ENCODE results near the gene LLGL1. TPM values are rescaled to one million over a fixed set of nuclear protein-coding genes. Genes with fewer than 3 reads are reported as not detected.
A peak's percentile ranks its signal among the peaks of the same experiment; 100 is the strongest.

LLGL1 gene
- total and polyA plus RNA-seq, 2 donors (not counting 1 experiment from before 2014, with no cell fraction given): 15.1 to 32.2 TPM

DNA sequence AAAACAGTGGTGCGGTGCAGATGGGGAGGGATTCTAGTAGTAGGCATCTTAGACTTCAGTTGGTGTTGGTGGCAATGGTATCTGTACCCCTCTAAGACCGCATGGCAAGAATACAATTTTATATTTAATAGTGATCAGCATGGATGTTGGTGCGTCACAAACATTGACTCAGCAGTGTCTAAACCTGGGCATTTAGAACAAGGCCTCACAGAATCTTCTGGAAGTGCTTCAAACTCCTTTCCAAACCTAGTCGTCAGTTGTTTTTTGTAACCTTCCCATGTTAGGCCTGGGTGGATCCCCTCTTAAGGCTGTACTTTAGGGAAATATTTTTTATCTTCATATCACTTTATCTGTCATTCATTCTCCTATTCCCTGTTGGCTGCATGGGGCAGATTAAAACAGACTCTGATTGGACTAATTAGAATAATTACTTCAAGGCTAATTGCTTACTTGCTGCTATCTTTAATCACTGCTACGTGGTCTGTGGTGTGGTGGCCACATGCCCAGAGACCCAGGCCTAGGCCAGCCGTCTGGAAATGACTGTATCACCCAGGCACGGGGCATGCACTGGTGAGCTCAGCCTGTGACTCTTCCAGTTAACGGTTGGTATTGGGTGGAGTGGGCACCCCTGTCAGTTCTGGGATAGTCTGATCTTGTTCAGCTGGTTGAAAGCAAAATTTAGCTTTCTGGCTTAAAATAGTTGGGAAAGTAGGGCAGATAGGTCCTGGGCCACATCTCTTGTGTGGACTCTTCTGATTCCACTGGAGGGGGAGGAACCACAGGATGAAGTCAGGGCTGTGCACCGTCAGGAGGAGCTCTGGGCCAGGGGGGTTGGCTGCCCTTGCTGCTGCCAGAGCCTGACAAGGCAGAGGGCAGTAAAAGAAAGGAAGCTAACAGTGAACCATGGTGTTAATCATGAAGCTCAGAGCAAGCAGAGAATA is 37.3 kb upstream of the LLGL1 start:
- H3K27me3 ChIP-seq (ENCODE audit: control insufficient read depth, insufficient read depth, low read length): no peaks in the 10 kb centered on the region
- peak overlapping the region; percentile 100 for H3K4me2 ChIP-seq (ENCODE audit: extremely low read depth, insufficient read depth, low read length)
- H3K27ac ChIP-seq (ENCODE audit: insufficient read depth, low read length): peak overlapping the region; percentile 97
- H3K79me2 ChIP-seq (ENCODE audit: control insufficient read depth, insufficient read depth, low read length): peaks cover 89% of the 10 kb centered on the region
- TF ChIP-seq EZH2 (IDR thresholded peaks at IDR 0.05; ENCODE audit: low read length, missing control alignments) (no peak), CTCF (conservative IDR thresholded peaks at IDR 0.05 in 1 of 2, IDR thresholded peaks at IDR 0.05 in 1 of 2; ENCODE audit: low read depth in 1 of 2, low read length in 2 of 2) (no peak)
- no peaks in the 10 kb centered on the region for H3K9me3 ChIP-seq (ENCODE audit: control insufficient read depth, insufficient read depth, low read depth, low read length)
- H3K9ac ChIP-seq (ENCODE audit: insufficient read depth, low read length): no peak overlapping the region
- DNase-seq (ENCODE audit: low read depth in 2 of 2): peak; percentile 12 to 69
- no peak overlapping the region for H2AFZ ChIP-seq (ENCODE audit: low read length)
- peaks cover 4% of the 10 kb centered on the region for H3K36me3 ChIP-seq (ENCODE audit: control insufficient read depth, insufficient read depth, low read length)
- peaks cover 18% of the 10 kb centered on the region for H3K4me1 ChIP-seq (ENCODE audit: control insufficient read depth, extremely low read depth, insufficient read depth, low read length)
- peaks cover 2% of the 10 kb centered on the region for H4K20me1 ChIP-seq (ENCODE audit: control insufficient read depth, extremely low read depth, insufficient read depth, low read length)
- peak overlapping the region; percentile 59 to 87 (median 79) for H3K4me3 ChIP-seq (replicated peaks in 1 of 4; ENCODE audit: control extremely low read depth in 1 of 4, insufficient read depth in 1 of 4, low read depth in 3 of 4, low read length in 4 of 4)

- Histone ChIP-seq H3K27me3 (ENCODE audit: control insufficient read depth, insufficient read depth, low read length) (no peaks in the 10 kb centered on the region), H3K4me3 (replicated peaks in 1 of 4; ENCODE audit: control extremely low read depth in 1 of 4, insufficient read depth in 1 of 4, low read depth in 3 of 4, low read length in 4 of 4) (no peak overlapping the region), H4K20me1 (ENCODE audit: control insufficient read depth, extremely low read depth, insufficient read depth, low read length) (no peaks in the 10 kb centered on the region), H3K79me2 (ENCODE audit: control insufficient read depth, insufficient read depth, low read length) (peaks cover 89% of the 10 kb centered on the region), H3K4me2 (ENCODE audit: extremely low read depth, insufficient read depth, low read length) (no peak overlapping the region), H3K27ac (ENCODE audit: insufficient read depth, low read length) (no peak overlapping the region), H2AFZ (ENCODE audit: low read length) (no peak overlapping the region), H3K9me3 (ENCODE audit: control insufficient read depth, insufficient read depth, low read depth, low read length) (no peaks in the 10 kb centered on the region), H3K4me1 (ENCODE audit: control insufficient read depth, extremely low read depth, insufficient read depth, low read length) (peaks cover 16% of the 10 kb centered on the region), H3K9ac (ENCODE audit: insufficient read depth, low read length) (no peak overlapping the region), H3K36me3 (ENCODE audit: control insufficient read depth, insufficient read depth, low read length) (peaks cover 10% of the 10 kb centered on the region)
- DNase-seq (ENCODE audit: low read depth in 2 of 2): no peak
- TF ChIP-seq CTCF (conservative IDR thresholded peaks at IDR 0.05 in 1 of 2, IDR thresholded peaks at IDR 0.05 in 1 of 2; ENCODE audit: low read depth in 1 of 2, low read length in 2 of 2) (no peak), EZH2 (IDR thresholded peaks at IDR 0.05; ENCODE audit: low read length, missing control alignments) (no peak)
These were observed 34.7 kb upstream of the LLGL1 start for GRCh38 chr17:18190628-18191235.

- DNase-seq (ENCODE audit: low read depth in 2 of 2): peak in 1 of 2 donors; percentile 7
- Histone ChIP-seq H3K27me3 (ENCODE audit: control insufficient read depth, insufficient read depth, low read length) (no peaks in the 10 kb centered on the region), H3K9me3 (ENCODE audit: control insufficient read depth, insufficient read depth, low read depth, low read length) (no peaks in the 10 kb centered on the region), H3K27ac (ENCODE audit: insufficient read depth, low read length) (no peak overlapping the region), H3K9ac (ENCODE audit: insufficient read depth, low read length) (no peak overlapping the region), H3K4me2 (ENCODE audit: extremely low read depth, insufficient read depth, low read length) (no peak overlapping the region), H3K36me3 (ENCODE audit: control insufficient read depth, insufficient read depth, low read length) (peaks cover 8% of the 10 kb centered on the region), H3K79me2 (ENCODE audit: control insufficient read depth, insufficient read depth, low read length) (peaks cover 84% of the 10 kb centered on the region), H3K4me3 (replicated peaks in 1 of 4; ENCODE audit: control extremely low read depth in 1 of 4, insufficient read depth in 1 of 4, low read depth in 3 of 4, low read length in 4 of 4) (no peak overlapping the region), H2AFZ (ENCODE audit: low read length) (no peak overlapping the region), H4K20me1 (ENCODE audit: control insufficient read depth, extremely low read depth, insufficient read depth, low read length) (no peaks in the 10 kb centered on the region), H3K4me1 (ENCODE audit: control insufficient read depth, extremely low read depth, insufficient read depth, low read length) (peaks cover 15% of the 10 kb centered on the region)
- TF ChIP-seq EZH2 (IDR thresholded peaks at IDR 0.05; ENCODE audit: low read length, missing control alignments): no peak
- no peak for TF ChIP-seq CTCF (conservative IDR thresholded peaks at IDR 0.05 in 1 of 2, IDR thresholded peaks at IDR 0.05 in 1 of 2; ENCODE audit: low read depth in 1 of 2, low read length in 2 of 2)
These were observed 34.2 kb upstream of the LLGL1 start for GRCh38 chr17:18191236-18191667.

Measured in fibroblast of lung (primary cell).